Measurements from ENCODE around the gene C6orf163.

DNA sequence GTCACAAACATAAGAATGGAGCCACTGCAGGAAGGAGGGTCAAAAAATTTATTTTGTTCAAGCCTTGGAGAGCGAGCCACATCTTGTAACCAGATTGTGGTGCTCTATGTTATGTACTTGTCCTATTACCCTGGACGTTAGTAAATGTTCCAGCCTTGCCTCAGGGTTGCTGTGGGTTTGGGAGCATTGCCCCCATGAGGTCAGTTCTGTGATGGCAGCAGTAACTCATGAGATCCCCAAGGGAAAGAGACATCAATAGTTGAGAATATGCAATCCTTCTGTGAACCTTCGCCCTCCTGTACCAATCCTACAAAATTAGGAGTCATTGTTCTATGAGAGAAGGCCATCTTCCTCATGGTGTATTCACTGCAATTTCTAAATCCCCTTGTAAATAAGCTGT lies 46.7 kb downstream of the C6orf163 start:
- TF ChIP-seq, protein P1, sequence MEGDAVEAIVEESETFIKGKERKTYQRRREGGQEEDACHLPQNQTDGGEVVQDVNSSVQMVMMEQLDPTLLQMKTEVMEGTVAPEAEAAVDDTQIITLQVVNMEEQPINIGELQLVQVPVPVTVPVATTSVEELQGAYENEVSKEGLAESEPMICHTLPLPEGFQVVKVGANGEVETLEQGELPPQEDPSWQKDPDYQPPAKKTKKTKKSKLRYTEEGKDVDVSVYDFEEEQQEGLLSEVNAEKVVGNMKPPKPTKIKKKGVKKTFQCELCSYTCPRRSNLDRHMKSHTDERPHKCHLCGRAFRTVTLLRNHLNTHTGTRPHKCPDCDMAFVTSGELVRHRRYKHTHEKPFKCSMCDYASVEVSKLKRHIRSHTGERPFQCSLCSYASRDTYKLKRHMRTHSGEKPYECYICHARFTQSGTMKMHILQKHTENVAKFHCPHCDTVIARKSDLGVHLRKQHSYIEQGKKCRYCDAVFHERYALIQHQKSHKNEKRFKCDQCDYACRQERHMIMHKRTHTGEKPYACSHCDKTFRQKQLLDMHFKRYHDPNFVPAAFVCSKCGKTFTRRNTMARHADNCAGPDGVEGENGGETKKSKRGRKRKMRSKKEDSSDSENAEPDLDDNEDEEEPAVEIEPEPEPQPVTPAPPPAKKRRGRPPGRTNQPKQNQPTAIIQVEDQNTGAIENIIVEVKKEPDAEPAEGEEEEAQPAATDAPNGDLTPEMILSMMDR (IDR thresholded peaks at IDR 0.05; ENCODE audit: borderline replicate concordance, extremely low read depth, low read length, poor library complexity, severe bottlenecking) = peak; percentile 65
- no peak for TF ChIP-seq EZH2 (IDR thresholded peaks at IDR 0.05; ENCODE audit: borderline replicate concordance, low read depth, low read length, severe bottlenecking)
